ENCODE results near the gene ADIPOR2.

GRCh38 chr12:1666215-1666614 lies 24.7 kb upstream of the ADIPOR2 start:
- TF ChIP-seq GATA2 (IDR thresholded peaks at IDR 0.05; ENCODE audit: low read depth, low read length) (no peak), GATA3 (IDR thresholded peaks at IDR 0.05; ENCODE audit: low read depth, low read length) (no peak)
